Neural crest cell (in vitro differentiated cells): ENCODE results near the gene SLC9B2. TPM values are rescaled to one million over a fixed set of nuclear protein-coding genes. Genes with fewer than 3 reads are reported as not detected.

Experiments
- DNase-seq: peaks from one replicate; pipeline ENCODE4 v3.0.0; 2021; ENCODE audit warnings: low read depth, mixed read lengths, low spot score
- H3K27ac Mint-ChIP-seq: one replicate; pipeline ENCODE4 v1.8.0; 2021; ENCODE audit warnings: mild to moderate bottlenecking, mixed read lengths; ENCODE audit not compliant: unreplicated experiment
- H3K27me3 Mint-ChIP-seq: 2 replicates; pipeline ENCODE4 v1.8.0; 2021; ENCODE audit warnings: low read depth, mild to moderate bottlenecking, mixed read lengths
- H3K36me3 Mint-ChIP-seq: 2 replicates; pipeline ENCODE4 v1.8.0; 2021; ENCODE audit warnings: low read depth, mild to moderate bottlenecking, mixed read lengths
- H3K4me1 Mint-ChIP-seq: 2 replicates; pipeline ENCODE4 v1.8.0; 2021; ENCODE audit warnings: mixed read lengths
- H3K4me3 Mint-ChIP-seq: one replicate; pipeline ENCODE4 v1.8.0; 2021; ENCODE audit warnings: mild to moderate bottlenecking, mixed read lengths
- H3K9me3 Mint-ChIP-seq: 2 replicates; pipeline ENCODE4 v1.8.0; 2021; ENCODE audit warnings: mixed read lengths
- total RNA-seq: library from RNA; stranded (reverse); gene quantifications from 2 replicates; pipeline ENCODE4 v1.2.1, GENCODE V29; 2021
- TF ChIP-seq, protein P1 (sequence below): fragments of 200-600 bp; sonication (generic); conservative IDR thresholded peaks from 2 replicates; pipeline ENCODE4 v1.5.0; 2021; ENCODE audit warnings: antibody characterized with exemption, mild to moderate bottlenecking

The SLC9B2 gene
- total RNA-seq, 1 donor from 2014 or later, result 21.6 TPM

DNA sequence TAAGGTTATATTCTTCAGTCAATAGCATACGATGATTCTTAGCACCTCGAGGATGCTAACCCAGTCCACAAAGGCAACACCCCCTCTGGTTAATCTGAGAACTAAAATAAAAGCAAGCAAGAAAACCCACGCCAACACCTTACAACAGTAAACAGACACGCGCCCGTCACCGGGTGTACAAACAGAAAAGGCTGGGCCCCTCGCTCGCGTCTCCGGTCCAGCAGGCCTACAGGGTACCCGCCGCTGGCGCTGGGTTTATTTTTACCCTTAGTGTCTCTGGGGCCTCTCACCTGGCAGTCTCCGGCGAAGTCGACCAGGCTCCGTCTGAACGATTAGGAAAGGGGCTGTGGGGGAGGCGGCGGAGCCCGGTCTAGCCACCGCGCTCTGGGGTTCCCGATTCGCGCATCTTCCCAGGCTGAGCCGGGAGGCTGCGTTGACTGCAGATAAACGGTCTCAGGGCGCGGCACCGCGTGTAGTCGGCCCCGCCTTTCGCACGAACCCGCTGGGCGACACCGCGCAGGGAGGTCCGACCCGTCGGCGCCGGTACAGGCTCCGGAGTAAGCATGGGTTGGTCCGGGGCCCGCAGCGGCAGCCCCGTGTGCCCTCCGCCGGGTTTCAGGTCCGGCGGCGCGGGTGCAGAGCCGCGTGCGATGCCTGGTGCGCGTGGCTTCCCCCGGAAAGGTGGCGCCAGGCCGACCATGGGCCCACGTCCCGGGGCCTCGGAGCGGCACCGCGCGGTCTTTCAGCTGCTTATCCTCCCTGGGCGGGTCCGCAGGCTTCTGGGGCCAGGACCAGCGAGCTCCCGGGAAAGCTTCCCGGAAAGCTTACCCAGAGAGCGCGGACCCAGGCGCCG, 441 bp downstream of the SLC9B2 start:
- TF ChIP-seq, protein P1, sequence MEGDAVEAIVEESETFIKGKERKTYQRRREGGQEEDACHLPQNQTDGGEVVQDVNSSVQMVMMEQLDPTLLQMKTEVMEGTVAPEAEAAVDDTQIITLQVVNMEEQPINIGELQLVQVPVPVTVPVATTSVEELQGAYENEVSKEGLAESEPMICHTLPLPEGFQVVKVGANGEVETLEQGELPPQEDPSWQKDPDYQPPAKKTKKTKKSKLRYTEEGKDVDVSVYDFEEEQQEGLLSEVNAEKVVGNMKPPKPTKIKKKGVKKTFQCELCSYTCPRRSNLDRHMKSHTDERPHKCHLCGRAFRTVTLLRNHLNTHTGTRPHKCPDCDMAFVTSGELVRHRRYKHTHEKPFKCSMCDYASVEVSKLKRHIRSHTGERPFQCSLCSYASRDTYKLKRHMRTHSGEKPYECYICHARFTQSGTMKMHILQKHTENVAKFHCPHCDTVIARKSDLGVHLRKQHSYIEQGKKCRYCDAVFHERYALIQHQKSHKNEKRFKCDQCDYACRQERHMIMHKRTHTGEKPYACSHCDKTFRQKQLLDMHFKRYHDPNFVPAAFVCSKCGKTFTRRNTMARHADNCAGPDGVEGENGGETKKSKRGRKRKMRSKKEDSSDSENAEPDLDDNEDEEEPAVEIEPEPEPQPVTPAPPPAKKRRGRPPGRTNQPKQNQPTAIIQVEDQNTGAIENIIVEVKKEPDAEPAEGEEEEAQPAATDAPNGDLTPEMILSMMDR, result peak; percentile 26
- no peaks in the 10 kb centered on the region for H3K9me3 Mint-ChIP-seq
- H3K27ac Mint-ChIP-seq, result peak overlapping the region; percentile 98
- peaks cover 10% of the 10 kb centered on the region for H3K36me3 Mint-ChIP-seq
- peak; percentile 43 for DNase-seq
- peak overlapping the region; percentile 97 for H3K4me3 Mint-ChIP-seq
- peaks cover 28% of the 10 kb centered on the region for H3K4me1 Mint-ChIP-seq
- no peaks in the 10 kb centered on the region for H3K27me3 Mint-ChIP-seq

DNA sequence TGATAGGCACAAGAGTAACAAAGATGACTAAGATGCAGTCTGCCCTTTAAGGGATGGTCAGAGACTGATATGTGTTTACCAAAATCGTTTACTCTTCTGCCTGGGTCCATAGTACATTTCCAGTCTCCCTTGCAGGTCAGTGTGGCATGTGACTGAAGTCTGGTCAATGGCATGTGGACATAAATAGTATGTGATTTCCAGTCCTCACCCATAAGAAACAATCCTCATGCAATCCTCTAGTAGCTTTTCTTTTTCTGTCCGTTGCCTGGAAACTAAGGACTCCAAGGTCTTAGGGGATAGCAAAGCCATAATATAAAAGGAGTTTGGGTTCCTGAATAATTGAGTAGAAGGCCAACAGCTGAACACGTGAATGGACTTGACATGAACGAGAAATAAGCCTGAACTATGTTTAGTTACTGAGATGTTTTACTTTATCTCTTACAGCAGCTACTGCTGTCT, 1.1 kb downstream of the SLC9B2 start:
- Mint-ChIP-seq H3K9me3 (no peaks in the 10 kb centered on the region), H3K4me3 (peak overlapping the region; percentile 97), H3K4me1 (peaks cover 28% of the 10 kb centered on the region), H3K36me3 (peaks cover 10% of the 10 kb centered on the region), H3K27ac (no peak overlapping the region), H3K27me3 (no peaks in the 10 kb centered on the region)
- DNase-seq, result no peak
- TF ChIP-seq, protein P1, result no peak

DNA sequence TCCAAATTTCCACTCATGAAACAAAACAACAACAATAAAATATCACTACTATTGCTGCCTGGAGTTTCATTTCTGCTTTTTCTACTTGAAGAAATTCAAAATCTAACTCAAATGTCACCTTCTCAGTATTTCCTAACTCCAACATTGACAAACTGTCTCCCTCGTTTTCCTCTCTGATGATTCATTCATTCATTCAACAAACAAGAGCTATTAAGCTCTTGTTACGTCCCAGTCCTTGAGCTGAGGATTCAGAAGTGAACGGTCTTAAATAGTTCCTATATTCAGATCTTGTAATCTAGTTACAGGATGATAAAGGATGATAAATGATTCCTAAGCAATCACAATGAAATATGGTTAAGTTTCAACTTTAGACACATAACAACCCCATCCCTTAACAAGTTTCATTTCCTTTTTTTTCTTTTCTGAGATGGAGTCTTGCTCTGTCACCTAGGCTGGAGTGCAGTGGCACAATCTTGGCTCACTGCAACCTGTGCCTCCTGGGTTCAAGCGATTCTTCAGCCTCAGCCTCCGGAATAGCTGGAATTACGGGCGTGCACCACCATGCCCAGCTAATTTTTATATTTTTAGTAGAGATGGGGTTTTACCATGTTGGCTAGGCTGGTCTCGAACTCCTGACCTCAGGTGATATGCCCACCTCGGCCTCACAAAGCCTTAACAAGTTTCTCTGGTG, 1.7 kb downstream of the SLC9B2 start:
- Mint-ChIP-seq H3K36me3 (peaks cover 10% of the 10 kb centered on the region), H3K4me1 (peaks cover 28% of the 10 kb centered on the region), H3K27me3 (no peaks in the 10 kb centered on the region), H3K27ac (no peak overlapping the region), H3K9me3 (no peaks in the 10 kb centered on the region), H3K4me3 (peak overlapping the region; percentile 33)
- no peak for DNase-seq
- TF ChIP-seq, protein P1, result no peak

DNA sequence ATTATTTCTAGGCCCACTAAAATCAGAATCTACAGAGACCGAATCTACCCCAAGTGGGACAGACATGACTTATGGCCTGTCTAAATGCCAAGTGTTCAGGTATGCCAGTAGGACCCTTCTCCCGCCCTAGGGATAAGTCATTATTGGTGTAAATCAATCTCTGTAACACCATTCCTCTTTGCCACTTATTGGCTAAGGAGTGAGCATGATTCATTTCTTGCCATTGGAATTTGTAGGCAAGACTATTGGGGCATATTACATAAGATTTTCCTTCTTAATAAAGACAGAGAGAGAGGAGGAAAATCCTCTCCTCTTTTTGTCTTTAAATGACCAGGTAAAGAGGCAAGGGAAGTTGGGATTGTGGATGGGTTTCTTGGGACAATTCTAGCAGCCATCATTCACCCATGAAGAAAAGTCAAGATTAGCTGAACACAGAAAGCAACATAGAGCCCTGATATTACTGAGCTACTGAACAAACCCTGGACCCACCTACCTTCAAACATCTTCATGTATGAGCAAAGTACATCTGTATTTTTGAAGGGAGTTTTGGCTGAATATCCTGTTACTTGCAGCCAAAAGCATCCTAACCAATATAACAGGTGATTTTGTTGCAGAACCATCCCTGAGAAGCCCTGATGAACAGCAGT, 2.6 kb downstream of the SLC9B2 start:
- no peak overlapping the region for H3K27ac Mint-ChIP-seq
- no peak for DNase-seq
- H3K36me3 Mint-ChIP-seq, result peaks cover 10% of the 10 kb centered on the region
- peaks cover 28% of the 10 kb centered on the region for H3K4me1 Mint-ChIP-seq
- H3K4me3 Mint-ChIP-seq, result peak overlapping the region; percentile 51
- TF ChIP-seq, protein P1, result no peak
- no peaks in the 10 kb centered on the region for H3K9me3 Mint-ChIP-seq
- H3K27me3 Mint-ChIP-seq, result no peaks in the 10 kb centered on the region

DNA sequence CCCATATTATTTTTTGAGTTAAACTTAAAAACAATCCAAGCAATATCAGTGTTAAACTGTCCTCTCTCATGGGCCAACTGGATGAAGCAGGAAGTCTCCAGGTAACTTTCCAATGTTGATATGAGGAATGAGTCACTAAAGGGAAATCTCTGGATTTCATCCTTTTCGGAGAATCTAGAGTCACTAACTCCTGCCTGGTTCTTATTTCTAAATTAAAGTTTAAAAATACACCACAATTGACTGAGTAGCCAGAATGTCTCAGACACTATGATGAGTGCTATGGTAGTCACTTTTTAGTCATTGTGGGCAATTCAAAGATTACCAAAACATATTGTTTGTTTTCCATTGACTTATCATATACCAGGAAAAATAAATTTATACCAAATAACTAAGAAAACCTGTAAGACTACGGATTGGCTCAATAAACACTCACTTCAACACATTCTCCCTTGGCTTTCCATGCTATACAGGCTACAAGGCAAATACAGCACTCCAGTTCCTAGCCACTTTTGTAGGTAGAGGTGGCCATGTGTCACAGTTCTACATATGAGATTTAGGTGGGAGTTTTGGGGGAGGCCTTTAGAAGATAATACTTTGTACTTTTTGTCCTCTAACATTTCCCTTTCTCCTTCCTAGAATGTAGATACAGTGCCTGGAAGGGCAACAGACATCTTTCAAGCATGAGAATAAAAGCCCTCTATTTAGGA, 8.6 kb downstream of the SLC9B2 start:
- TF ChIP-seq, protein P1, result no peak
- Mint-ChIP-seq H3K4me3 (no peak overlapping the region), H3K36me3 (peaks cover 7% of the 10 kb centered on the region), H3K9me3 (no peaks in the 10 kb centered on the region), H3K4me1 (no peaks in the 10 kb centered on the region), H3K27me3 (no peaks in the 10 kb centered on the region), H3K27ac (no peak overlapping the region)
- DNase-seq, result no peak
